Loucy (cell line): ENCODE measurements around the gene MAP1A.
A peak's percentile ranks its signal among the peaks of the same experiment; 100 is the strongest.

Experiments used
- H2AFZ ChIP-seq: fragments of 200-600 bp; sonication (generic); 2 replicates; pipeline ENCODE4 v1.6.0; 2016; ENCODE audit warnings: antibody characterized with exemption, mild to moderate bottlenecking, low read length, moderate library complexity
- H3F3A ChIP-seq: fragments of 200-600 bp; 2 replicates; pipeline ENCODE4 v1.6.0; 2016; ENCODE audit warnings: antibody characterized with exemption, low read depth, mild to moderate bottlenecking
- H3K27me3 ChIP-seq: fragments of 200-600 bp; sonication (generic); 2 replicates; pipeline ENCODE4 v1.6.1; 2014; ENCODE audit warnings: low read length, mild to moderate bottlenecking; ENCODE audit not compliant: insufficient read depth, poor library complexity, severe bottlenecking
- H3K36me3 ChIP-seq: fragments of 200-600 bp; sonication (generic); 2 replicates; pipeline ENCODE4 v1.6.1; 2016; ENCODE audit warnings: low read length; ENCODE audit not compliant: insufficient read depth
- H3K4me1 ChIP-seq: fragments of 200-600 bp; sonication (generic); 2 replicates; pipeline ENCODE4 v1.5.1; 2014; ENCODE audit warnings: low read length, mild to moderate bottlenecking; ENCODE audit not compliant: insufficient read depth, poor library complexity, severe bottlenecking
- H3K4me2 ChIP-seq: fragments of 200-600 bp; sonication (generic); 2 replicates; pipeline ENCODE4 v1.6.0; 2014; ENCODE audit warnings: antibody characterized with exemption, low read length, low read depth, mild to moderate bottlenecking; ENCODE audit not compliant: poor library complexity, severe bottlenecking
- H3K4me3 ChIP-seq: fragments of 200-600 bp; sonication (generic); 2 replicates; pipeline ENCODE4 v1.5.1; 2014; ENCODE audit warnings: low read length, mild to moderate bottlenecking, mixed read lengths; ENCODE audit not compliant: poor library complexity, severe bottlenecking
- H3K79me2 ChIP-seq: fragments of 200-600 bp; sonication (generic); 2 replicates; pipeline ENCODE4 v1.6.1; 2014; ENCODE audit warnings: low read length; ENCODE audit not compliant: insufficient read depth
- H3K9ac ChIP-seq: fragments of 200-600 bp; sonication (generic); 2 replicates; pipeline ENCODE4 v1.6.0; 2014; ENCODE audit warnings: mild to moderate bottlenecking, low read depth, low read length, moderate library complexity; ENCODE audit not compliant: poor library complexity, severe bottlenecking
- H3K9me2 ChIP-seq: fragments of 200-600 bp; sonication (generic); replicated peaks from 2 replicates; pipeline ENCODE4 v1.6.1; 2016; ENCODE audit warnings: low read depth, low read length, mixed read lengths
- H3K9me3 ChIP-seq: fragments of 200-600 bp; sonication (generic); 2 replicates; pipeline ENCODE4 v1.6.1; 2014; ENCODE audit warnings: mild to moderate bottlenecking, antibody characterized with exemption, low read length, low read depth; ENCODE audit not compliant: insufficient read depth
- H4K20me1 ChIP-seq: fragments of 200-600 bp; sonication (generic); 2 replicates; pipeline ENCODE4 v1.6.0; 2014; ENCODE audit warnings: antibody characterized with exemption, low read length, mild to moderate bottlenecking; ENCODE audit not compliant: insufficient read depth, poor library complexity, severe bottlenecking
- EZH2phosphoT487 ChIP-seq: fragments of 200-600 bp; IDR thresholded peaks from 2 replicates; pipeline ENCODE4 v1.6.1; 2018; ENCODE audit warnings: antibody characterized with exemption, mild to moderate bottlenecking, moderate library complexity, borderline replicate concordance
- TF ChIP-seq, protein P1 (sequence below): fragments of 200-600 bp; sonication (generic); conservative IDR thresholded peaks from 2 replicates; pipeline ENCODE4 v1.5.1; 2014; ENCODE audit warnings: mild to moderate bottlenecking, antibody characterized with exemption, low read length

The MAP1A gene

GRCh38 chr15:43523646-43524045 lies 6.2 kb downstream of the MAP1A start:
- Histone ChIP-seq H3K9me2 (no peaks in the 10 kb centered on the region), H2AFZ (no peak overlapping the region), H4K20me1 (no peaks in the 10 kb centered on the region), H3K36me3 (no peaks in the 10 kb centered on the region; the same call in 1 of the 2 replicates), H3F3A (no peaks in the 10 kb centered on the region), H3K9ac (no peak overlapping the region), H3K4me3 (no peak overlapping the region), H3K27me3 (no peaks in the 10 kb centered on the region), H3K9me3 (no peaks in the 10 kb centered on the region), H3K79me2 (no peaks in the 10 kb centered on the region), H3K4me1 (peaks cover 16% of the 10 kb centered on the region), H3K4me2 (no peak overlapping the region)
- TF ChIP-seq EZH2phosphoT487, result no peak
- TF ChIP-seq, protein P1, sequence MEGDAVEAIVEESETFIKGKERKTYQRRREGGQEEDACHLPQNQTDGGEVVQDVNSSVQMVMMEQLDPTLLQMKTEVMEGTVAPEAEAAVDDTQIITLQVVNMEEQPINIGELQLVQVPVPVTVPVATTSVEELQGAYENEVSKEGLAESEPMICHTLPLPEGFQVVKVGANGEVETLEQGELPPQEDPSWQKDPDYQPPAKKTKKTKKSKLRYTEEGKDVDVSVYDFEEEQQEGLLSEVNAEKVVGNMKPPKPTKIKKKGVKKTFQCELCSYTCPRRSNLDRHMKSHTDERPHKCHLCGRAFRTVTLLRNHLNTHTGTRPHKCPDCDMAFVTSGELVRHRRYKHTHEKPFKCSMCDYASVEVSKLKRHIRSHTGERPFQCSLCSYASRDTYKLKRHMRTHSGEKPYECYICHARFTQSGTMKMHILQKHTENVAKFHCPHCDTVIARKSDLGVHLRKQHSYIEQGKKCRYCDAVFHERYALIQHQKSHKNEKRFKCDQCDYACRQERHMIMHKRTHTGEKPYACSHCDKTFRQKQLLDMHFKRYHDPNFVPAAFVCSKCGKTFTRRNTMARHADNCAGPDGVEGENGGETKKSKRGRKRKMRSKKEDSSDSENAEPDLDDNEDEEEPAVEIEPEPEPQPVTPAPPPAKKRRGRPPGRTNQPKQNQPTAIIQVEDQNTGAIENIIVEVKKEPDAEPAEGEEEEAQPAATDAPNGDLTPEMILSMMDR, result no peak

DNA sequence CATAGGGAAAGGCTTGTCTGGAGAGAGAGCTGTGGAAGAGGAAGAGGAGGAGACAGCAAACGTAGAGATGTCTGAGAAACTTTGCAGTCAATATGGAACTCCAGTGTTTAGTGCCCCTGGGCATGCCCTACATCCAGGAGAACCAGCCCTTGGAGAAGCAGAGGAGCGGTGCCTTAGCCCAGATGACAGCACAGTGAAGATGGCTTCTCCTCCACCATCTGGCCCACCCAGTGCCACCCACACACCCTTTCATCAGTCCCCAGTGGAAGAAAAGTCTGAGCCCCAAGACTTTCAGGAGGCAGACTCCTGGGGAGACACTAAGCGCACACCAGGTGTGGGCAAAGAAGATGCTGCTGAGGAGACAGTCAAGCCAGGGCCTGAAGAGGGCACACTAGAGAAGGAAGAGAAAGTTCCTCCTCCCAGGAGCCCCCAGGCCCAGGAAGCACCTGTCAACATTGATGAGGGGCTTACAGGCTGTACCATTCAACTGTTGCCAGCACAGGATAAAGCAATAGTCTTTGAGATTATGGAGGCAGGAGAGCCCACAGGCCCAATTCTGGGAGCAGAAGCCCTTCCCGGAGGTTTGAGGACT lies 6.9 kb downstream of the MAP1A start:
- peaks cover 9% of the 10 kb centered on the region for H3K4me1 ChIP-seq
- no peaks in the 10 kb centered on the region; the same call in 1 of the 2 replicates for H3K36me3 ChIP-seq
- no peak overlapping the region for H3K4me3 ChIP-seq
- H3K9ac ChIP-seq, result no peak overlapping the region
- H3K9me2 ChIP-seq, result no peaks in the 10 kb centered on the region
- H3F3A ChIP-seq, result no peaks in the 10 kb centered on the region
- no peaks in the 10 kb centered on the region for H3K79me2 ChIP-seq
- H2AFZ ChIP-seq, result no peak overlapping the region
- H3K27me3 ChIP-seq, result no peaks in the 10 kb centered on the region
- no peaks in the 10 kb centered on the region for H3K9me3 ChIP-seq
- no peak for TF ChIP-seq EZH2phosphoT487
- TF ChIP-seq, protein P1, result peak; percentile 40
- no peak overlapping the region for H3K4me2 ChIP-seq
- no peaks in the 10 kb centered on the region for H4K20me1 ChIP-seq

DNA sequence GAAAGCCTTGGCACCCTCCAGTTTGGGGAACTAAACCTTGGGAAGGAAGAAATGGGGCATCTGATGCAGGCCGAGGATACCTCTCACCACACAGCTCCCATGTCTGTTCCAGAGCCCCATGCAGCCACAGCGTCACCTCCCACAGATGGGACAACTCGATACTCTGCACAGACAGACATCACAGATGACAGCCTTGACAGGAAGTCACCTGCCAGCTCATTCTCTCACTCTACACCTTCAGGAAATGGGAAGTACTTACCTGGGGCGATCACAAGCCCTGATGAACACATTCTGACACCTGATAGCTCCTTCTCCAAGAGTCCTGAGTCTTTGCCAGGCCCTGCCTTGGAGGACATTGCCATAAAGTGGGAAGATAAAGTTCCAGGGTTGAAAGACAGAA lies 7.7 kb downstream of the MAP1A start:
- no peaks in the 10 kb centered on the region for H3K79me2 ChIP-seq
- H4K20me1 ChIP-seq, result no peaks in the 10 kb centered on the region
- peaks cover 1% of the 10 kb centered on the region for H3K4me1 ChIP-seq
- H3K9ac ChIP-seq, result no peak overlapping the region
- H3K9me3 ChIP-seq, result no peaks in the 10 kb centered on the region
- H3K27me3 ChIP-seq, result no peaks in the 10 kb centered on the region
- H3K4me3 ChIP-seq, result no peak overlapping the region
- no peaks in the 10 kb centered on the region for H3K9me2 ChIP-seq
- TF ChIP-seq, protein P1, result no peak
- no peak for TF ChIP-seq EZH2phosphoT487
- no peak overlapping the region for H2AFZ ChIP-seq
- no peaks in the 10 kb centered on the region for H3F3A ChIP-seq
- no peak overlapping the region for H3K4me2 ChIP-seq
- no peaks in the 10 kb centered on the region; the same call in 1 of the 2 replicates for H3K36me3 ChIP-seq
